ENCODE results near the gene KIAA1671.

KIAA1671 gene

GRCh38 chr22:25182131-25183110 is 229.9 kb downstream of the KIAA1671 start:
- Histone ChIP-seq H3K4me3 (ENCODE audit: low read depth, low read length) (no peak overlapping the region), H3K36me3 (replicated peaks) (no peaks in the 10 kb centered on the region), H3K27me3 (replicated peaks) (no peaks in the 10 kb centered on the region), H3K27ac (no peak overlapping the region)
- no peak for TF ChIP-seq CTCF (IDR thresholded peaks at IDR 0.05; ENCODE audit: low read depth, low read length, missing control alignments)
- in situ Hi-C loops (cut with HindIII; ENCODE audit: low pct_ligation_motif_present, low sequenced_read_pairs): no loop called here
- no peak for DNase-seq

GRCh38 chr22:25183949-25184619 is 231.6 kb downstream of the KIAA1671 start:
- Histone ChIP-seq H3K27ac (no peak overlapping the region), H3K36me3 (replicated peaks) (no peaks in the 10 kb centered on the region), H3K4me3 (ENCODE audit: low read depth, low read length) (no peak overlapping the region), H3K27me3 (replicated peaks) (no peaks in the 10 kb centered on the region)
- TF ChIP-seq CTCF (IDR thresholded peaks at IDR 0.05; ENCODE audit: low read depth, low read length, missing control alignments): no peak
- DNase-seq: no peak
- in situ Hi-C loops (cut with HindIII; ENCODE audit: low pct_ligation_motif_present, low sequenced_read_pairs): no loop called here

GRCh38 chr22:25186140-25186539 is 233.6 kb downstream of the KIAA1671 start:
- Histone ChIP-seq H3K36me3 (replicated peaks) (no peaks in the 10 kb centered on the region), H3K27ac (no peak overlapping the region), H3K27me3 (replicated peaks) (no peaks in the 10 kb centered on the region), H3K4me3 (ENCODE audit: low read depth, low read length) (no peak overlapping the region)
- TF ChIP-seq CTCF (IDR thresholded peaks at IDR 0.05; ENCODE audit: low read depth, low read length, missing control alignments): no peak
- no peak for DNase-seq
- in situ Hi-C loops (cut with HindIII; ENCODE audit: low pct_ligation_motif_present, low sequenced_read_pairs): no loop called here

- in situ Hi-C loops (cut with HindIII; ENCODE audit: low pct_ligation_motif_present, low sequenced_read_pairs): no loop called here
- Histone ChIP-seq H3K4me3 (ENCODE audit: low read depth, low read length) (no peak overlapping the region), H3K36me3 (replicated peaks) (no peaks in the 10 kb centered on the region), H3K27me3 (replicated peaks) (no peaks in the 10 kb centered on the region), H3K27ac (no peak overlapping the region)
- TF ChIP-seq CTCF (IDR thresholded peaks at IDR 0.05; ENCODE audit: low read depth, low read length, missing control alignments): no peak
- DNase-seq: no peak
Observed at GRCh38 chr22:25187469-25187868, 235.0 kb downstream of the KIAA1671 start.

GRCh38 chr22:25192406-25192805 is 239.9 kb downstream of the KIAA1671 start:
- Histone ChIP-seq H3K27me3 (replicated peaks) (no peaks in the 10 kb centered on the region), H3K36me3 (replicated peaks) (no peaks in the 10 kb centered on the region), H3K27ac (no peak overlapping the region), H3K4me3 (ENCODE audit: low read depth, low read length) (no peak overlapping the region)
- TF ChIP-seq CTCF (IDR thresholded peaks at IDR 0.05; ENCODE audit: low read depth, low read length, missing control alignments): no peak
- in situ Hi-C loops (cut with HindIII; ENCODE audit: low pct_ligation_motif_present, low sequenced_read_pairs): no loop called here
- no peak for DNase-seq

Data from brain microvascular endothelial cell (primary cell).